Measurements from ENCODE around the gene LRIG3. TPM values are rescaled to one million over a fixed set of nuclear protein-coding genes. Genes with fewer than 3 reads are reported as not detected.

Gene LRIG3
- total RNA-seq, 2 experiments from 2014 or later: 0.09 to 0.14 TPM

- Mint-ChIP-seq H3K9me3 (ENCODE audit: low read depth) (no peaks in the 10 kb centered on the region), H3K36me3 (ENCODE audit: low read depth) (no peaks in the 10 kb centered on the region), H3K27me3 (no peaks in the 10 kb centered on the region), H3K27ac (no peak overlapping the region), H3K4me3 (no peak overlapping the region), H3K4me1 (no peaks in the 10 kb centered on the region)
- intact Hi-C loops (cut with DNase I, micrococcal nuclease): no loop called here
- no peak for ATAC-seq
- ChIA-PET CTCF (no interaction called here), POLR2A (no interaction called here)
- DNase-seq: no peak
These were observed 26.3 kb downstream of the LRIG3 start for GRCh38 chr12:58894040-58894439.

DNA sequence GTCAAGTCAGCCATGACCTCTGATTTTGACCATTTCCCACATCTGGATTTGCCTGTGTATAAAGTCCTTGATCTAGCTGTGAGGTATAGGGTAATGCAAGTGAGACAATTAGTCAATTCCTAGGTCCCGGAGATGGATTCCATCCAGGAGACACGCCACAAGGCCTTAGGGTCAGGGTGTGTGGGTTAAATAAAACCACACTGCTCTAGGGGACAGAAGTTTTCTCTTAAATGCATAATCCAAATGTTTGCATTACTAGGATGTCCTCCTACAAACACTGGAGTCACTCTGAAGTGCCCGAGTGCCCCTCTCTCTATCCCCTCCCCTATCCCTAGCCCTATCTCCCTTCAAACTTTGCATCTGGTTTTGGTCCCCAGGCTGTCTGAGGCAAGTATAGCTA is 26.8 kb downstream of the LRIG3 start:
- H3K4me1 Mint-ChIP-seq: no peaks in the 10 kb centered on the region
- no peak for DNase-seq
- no peak for ATAC-seq
- no peaks in the 10 kb centered on the region for H3K9me3 Mint-ChIP-seq (ENCODE audit: low read depth)
- no peak overlapping the region for H3K27ac Mint-ChIP-seq
- intact Hi-C loops (cut with DNase I, micrococcal nuclease): no loop called here
- CTCF ChIA-PET: no interaction called here
- H3K27me3 Mint-ChIP-seq: no peaks in the 10 kb centered on the region
- no peak overlapping the region for H3K4me3 Mint-ChIP-seq
- H3K36me3 Mint-ChIP-seq (ENCODE audit: low read depth): no peaks in the 10 kb centered on the region
- POLR2A ChIA-PET: no interaction called here

DNA sequence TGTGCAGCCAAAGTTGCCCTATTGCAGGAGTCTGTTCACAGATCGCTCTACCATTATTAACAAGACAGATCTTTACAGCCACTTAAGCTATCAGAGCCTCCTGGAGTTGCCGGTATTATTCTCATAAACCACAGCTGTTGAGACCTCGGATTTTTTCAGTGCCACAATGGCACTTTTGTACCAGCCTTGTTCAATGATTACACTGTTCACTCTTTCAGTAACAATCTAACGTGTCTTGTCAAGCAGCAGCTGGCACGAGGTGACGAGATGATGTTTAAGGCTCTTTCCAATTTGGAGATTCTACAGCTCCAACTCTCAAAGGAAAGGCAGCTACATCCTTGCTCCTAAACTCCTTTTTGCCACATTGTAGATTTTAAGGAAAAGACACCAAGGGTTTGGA is 30.7 kb downstream of the LRIG3 start:
- CTCF ChIA-PET: no interaction called here
- ATAC-seq (no peak), DNase-seq (no peak)
- Mint-ChIP-seq H3K27ac (no peak overlapping the region), H3K4me1 (no peaks in the 10 kb centered on the region), H3K27me3 (no peaks in the 10 kb centered on the region), H3K4me3 (no peak overlapping the region), H3K9me3 (ENCODE audit: low read depth) (no peaks in the 10 kb centered on the region), H3K36me3 (ENCODE audit: low read depth) (no peaks in the 10 kb centered on the region)
- POLR2A ChIA-PET: no interaction called here
- intact Hi-C loops (cut with DNase I, micrococcal nuclease): no loop called here

DNA sequence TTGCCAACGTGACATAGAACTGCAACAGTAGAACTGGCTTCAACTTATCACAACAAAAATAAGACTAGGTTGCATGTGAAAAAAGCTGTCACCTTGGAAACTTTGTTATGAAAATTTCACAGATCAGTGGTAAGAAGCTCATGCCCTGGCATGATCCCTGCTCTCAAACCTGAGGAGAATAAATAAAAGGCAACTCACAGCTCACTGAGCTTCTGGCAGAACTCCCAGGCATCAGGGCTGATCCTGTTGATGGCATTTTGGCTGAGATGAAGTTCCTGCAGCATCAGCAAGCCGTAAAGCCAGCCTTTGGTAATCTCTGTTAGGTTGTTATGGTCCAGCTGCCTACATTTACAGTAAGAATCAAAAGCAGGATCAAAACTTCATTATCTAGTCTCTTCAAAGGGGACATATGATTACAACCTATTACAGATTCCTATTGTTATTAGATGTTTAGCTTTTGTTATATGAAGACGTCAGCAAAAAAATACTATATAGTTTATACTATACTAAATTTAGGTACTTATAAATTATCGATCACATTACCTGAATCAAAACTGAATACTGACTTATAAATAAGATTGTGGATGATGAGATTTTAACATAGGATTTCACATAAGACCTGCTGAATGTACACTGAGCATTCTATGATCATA is 32.0 kb downstream of the LRIG3 start:
- intact Hi-C loops (cut with DNase I, micrococcal nuclease): no loop called here

GRCh38 chr12:58887068-58887467 is 33.2 kb downstream of the LRIG3 start:
- Mint-ChIP-seq H3K9me3 (ENCODE audit: low read depth) (no peaks in the 10 kb centered on the region), H3K27me3 (no peaks in the 10 kb centered on the region), H3K4me3 (no peak overlapping the region), H3K36me3 (ENCODE audit: low read depth) (no peaks in the 10 kb centered on the region), H3K4me1 (no peaks in the 10 kb centered on the region), H3K27ac (no peak overlapping the region)
- POLR2A ChIA-PET: no interaction called here
- CTCF ChIA-PET: no interaction called here
- intact Hi-C loops (cut with DNase I, micrococcal nuclease): no loop called here
- no peak for DNase-seq
- ATAC-seq: no peak

More for the DNA sequence above, 32.0 kb downstream of the LRIG3 start:
- Mint-ChIP-seq H3K4me1 (no peaks in the 10 kb centered on the region), H3K27ac (no peak overlapping the region), H3K36me3 (ENCODE audit: low read depth) (no peaks in the 10 kb centered on the region), H3K4me3 (no peak overlapping the region), H3K27me3 (no peaks in the 10 kb centered on the region), H3K9me3 (ENCODE audit: low read depth) (no peaks in the 10 kb centered on the region)
- ChIA-PET CTCF (no interaction called here), POLR2A (no interaction called here)
- DNase-seq (no peak), ATAC-seq (no peak)

DNA sequence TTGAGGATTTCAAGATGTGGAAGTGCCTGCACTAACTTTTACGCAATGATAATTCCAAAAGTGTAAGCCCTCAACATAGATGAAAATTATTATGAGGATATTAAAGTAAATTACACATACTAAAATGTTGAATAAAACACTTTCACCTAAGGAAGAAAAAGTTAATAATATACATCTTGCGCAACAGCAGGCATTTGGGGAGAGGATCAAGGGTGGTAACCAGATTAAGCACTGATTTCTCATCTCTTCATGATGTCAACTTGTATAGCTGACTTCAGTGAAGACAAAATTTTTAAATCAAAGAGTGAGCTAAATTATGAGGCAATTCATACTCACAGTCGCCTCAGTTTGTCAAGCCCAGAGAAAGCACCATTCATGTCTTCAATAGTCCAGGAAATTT is 33.8 kb downstream of the LRIG3 start:
- no peak overlapping the region for H3K27ac Mint-ChIP-seq
- H3K27me3 Mint-ChIP-seq: no peaks in the 10 kb centered on the region
- no peak overlapping the region for H3K4me3 Mint-ChIP-seq
- H3K9me3 Mint-ChIP-seq (ENCODE audit: low read depth): no peaks in the 10 kb centered on the region
- H3K36me3 Mint-ChIP-seq (ENCODE audit: low read depth): no peaks in the 10 kb centered on the region
- no peaks in the 10 kb centered on the region for H3K4me1 Mint-ChIP-seq
- ATAC-seq (no peak), DNase-seq (no peak)
- intact Hi-C loops (cut with DNase I, micrococcal nuclease): no loop called here
- POLR2A ChIA-PET: no interaction called here
- CTCF ChIA-PET: no interaction called here

DNA sequence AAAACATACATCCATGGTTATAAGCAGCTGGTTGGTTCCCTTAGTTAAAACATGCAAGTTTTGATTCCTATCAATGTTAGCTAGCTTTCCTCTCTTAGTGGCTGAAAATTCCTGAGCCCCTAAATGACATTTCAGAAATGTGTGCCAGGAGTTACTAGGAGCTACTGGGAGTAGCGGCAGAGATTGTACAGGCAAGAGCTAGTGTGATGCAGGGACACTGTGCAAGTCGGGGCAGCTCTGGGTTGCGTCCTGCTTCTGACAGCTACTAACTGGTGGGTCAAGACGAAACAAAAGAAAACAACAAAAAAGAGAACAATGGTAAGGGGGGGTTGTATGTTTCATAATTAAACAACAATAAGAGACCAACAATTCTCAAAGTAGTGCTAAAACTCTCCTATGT is 35.4 kb downstream of the LRIG3 start:
- intact Hi-C loops (cut with DNase I, micrococcal nuclease): no loop called here
- no peak for ATAC-seq
- POLR2A ChIA-PET: no interaction called here

GRCh38 chr12:58883576-58884334 is 36.5 kb downstream of the LRIG3 start:
- DNase-seq: no peak
- POLR2A ChIA-PET: no interaction called here
- Mint-ChIP-seq H3K27me3 (no peaks in the 10 kb centered on the region), H3K27ac (no peak overlapping the region), H3K4me1 (no peaks in the 10 kb centered on the region), H3K36me3 (ENCODE audit: low read depth) (no peaks in the 10 kb centered on the region), H3K9me3 (ENCODE audit: low read depth) (no peaks in the 10 kb centered on the region), H3K4me3 (no peak overlapping the region)
- CTCF ChIA-PET: no interaction called here
- intact Hi-C loops (cut with DNase I, micrococcal nuclease): no loop called here
- no peak for ATAC-seq

More for the DNA sequence above, 35.4 kb downstream of the LRIG3 start:
- no peak overlapping the region for H3K27ac Mint-ChIP-seq
- DNase-seq: no peak
- H3K4me1 Mint-ChIP-seq: no peaks in the 10 kb centered on the region
- no peaks in the 10 kb centered on the region for H3K36me3 Mint-ChIP-seq (ENCODE audit: low read depth)
- no peak overlapping the region for H3K4me3 Mint-ChIP-seq
- CTCF ChIA-PET: no interaction called here
- H3K9me3 Mint-ChIP-seq (ENCODE audit: low read depth): no peaks in the 10 kb centered on the region
- H3K27me3 Mint-ChIP-seq: no peaks in the 10 kb centered on the region

- ChIA-PET CTCF (no interaction called here), POLR2A (no interaction called here)
- ATAC-seq (no peak), DNase-seq (no peak)
- Mint-ChIP-seq H3K27ac (no peak overlapping the region), H3K27me3 (no peaks in the 10 kb centered on the region), H3K4me1 (no peaks in the 10 kb centered on the region), H3K36me3 (ENCODE audit: low read depth) (no peaks in the 10 kb centered on the region), H3K4me3 (no peak overlapping the region), H3K9me3 (ENCODE audit: low read depth) (no peaks in the 10 kb centered on the region)
- intact Hi-C loops (cut with DNase I, micrococcal nuclease): no loop called here
These were observed 37.5 kb downstream of the LRIG3 start for GRCh38 chr12:58882826-58883225.

GRCh38 chr12:58881816-58882215 is 38.5 kb downstream of the LRIG3 start:
- intact Hi-C loops (cut with DNase I, micrococcal nuclease): no loop called here
- Mint-ChIP-seq H3K27ac (no peak overlapping the region), H3K27me3 (no peaks in the 10 kb centered on the region), H3K4me3 (no peak overlapping the region), H3K36me3 (ENCODE audit: low read depth) (no peaks in the 10 kb centered on the region), H3K9me3 (ENCODE audit: low read depth) (no peaks in the 10 kb centered on the region), H3K4me1 (no peaks in the 10 kb centered on the region)
- POLR2A ChIA-PET: no interaction called here
- ATAC-seq (no peak), DNase-seq (no peak)
- CTCF ChIA-PET: interaction anchor here (0.6 kb wide), 2 partner anchors 20 to 39 kb away, joined by 3 read pairs; no protein-coding TSS in a partner anchor

DNA sequence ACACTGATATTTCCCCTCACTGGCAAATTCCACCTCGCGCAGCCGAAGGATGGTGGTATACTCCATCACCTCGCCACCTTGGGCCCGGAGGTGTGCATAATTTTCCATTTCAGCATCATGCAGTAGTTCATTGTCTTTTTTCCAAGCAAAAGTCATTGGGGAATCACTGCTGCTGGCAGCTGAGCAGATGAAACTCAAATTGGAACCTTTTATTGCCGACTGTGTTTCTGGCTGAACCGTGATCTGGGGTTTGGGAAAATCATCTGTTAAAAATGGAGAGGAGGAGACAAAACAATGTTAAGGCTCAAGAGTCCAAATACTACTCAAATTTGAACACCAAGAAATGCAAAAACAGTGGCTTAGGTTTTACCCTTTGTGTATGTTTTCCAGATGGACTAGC is 39.7 kb downstream of the LRIG3 start:
- ChIA-PET CTCF (no interaction called here), POLR2A (no interaction called here)
- H3K27me3 Mint-ChIP-seq: no peaks in the 10 kb centered on the region
- intact Hi-C loops (cut with DNase I, micrococcal nuclease): no loop called here
- no peaks in the 10 kb centered on the region for H3K4me1 Mint-ChIP-seq
- DNase-seq (no peak), ATAC-seq (no peak)
- no peak overlapping the region for H3K4me3 Mint-ChIP-seq
- H3K36me3 Mint-ChIP-seq (ENCODE audit: low read depth): no peaks in the 10 kb centered on the region
- H3K9me3 Mint-ChIP-seq (ENCODE audit: low read depth): no peaks in the 10 kb centered on the region
- H3K27ac Mint-ChIP-seq: no peak overlapping the region

DNA sequence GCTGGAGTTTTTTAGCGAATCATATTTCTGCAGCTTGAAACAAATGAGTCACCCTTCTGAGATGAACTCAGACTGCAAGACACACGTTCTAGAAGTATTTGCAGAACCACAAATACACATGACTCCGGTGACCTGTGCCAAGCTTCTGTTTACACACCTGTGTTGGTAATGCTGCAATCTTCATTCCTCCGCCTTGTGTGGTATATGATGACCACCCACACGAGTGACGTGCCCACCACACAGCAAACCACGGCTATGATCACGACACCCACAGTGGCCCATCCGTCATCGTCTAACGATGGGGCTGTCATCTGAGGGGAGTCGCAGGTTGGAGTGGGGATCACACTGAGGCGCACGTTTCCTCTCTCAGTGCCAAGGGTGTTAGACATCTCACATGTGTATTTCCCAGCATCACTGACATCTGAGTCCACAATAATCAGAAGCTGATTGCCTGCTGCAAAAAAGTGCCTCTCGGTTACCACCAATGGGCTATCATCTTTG is 43.0 kb downstream of the LRIG3 start:
- no peaks in the 10 kb centered on the region for H3K27me3 Mint-ChIP-seq
- no peak overlapping the region for H3K4me3 Mint-ChIP-seq
- CTCF ChIA-PET: no interaction called here
- intact Hi-C loops (cut with DNase I, micrococcal nuclease): no loop called here
- peaks cover 2% of the 10 kb centered on the region for H3K9me3 Mint-ChIP-seq (ENCODE audit: low read depth)
- POLR2A ChIA-PET: no interaction called here
- ATAC-seq (no peak), DNase-seq (no peak)
- no peak overlapping the region for H3K27ac Mint-ChIP-seq
- no peaks in the 10 kb centered on the region for H3K4me1 Mint-ChIP-seq
- H3K36me3 Mint-ChIP-seq (ENCODE audit: low read depth): no peaks in the 10 kb centered on the region

All from activated CD4-positive, alpha-beta T cell treated with anti-CD3 and anti-CD28 coated beads for 36 hours (primary cell).